Parathyroid adenoma (tissue), 2 donors: ENCODE results near the gene ZDHHC8.

Source experiments
- H2AFZ ChIP-seq: fragments of 300-600 bp; sonication (generic); one replicate; pipeline ENCODE4 v1.7.0; 2017; ENCODE audit warnings: antibody characterized with exemption, mild to moderate bottlenecking
- H3K27ac ChIP-seq: fragments of 300-600 bp; sonication (generic); one replicate; pipeline ENCODE4 v1.7.0; 2017
- H3K27me3 ChIP-seq: fragments of 300-600 bp; sonication (generic); one replicate; pipeline ENCODE4 v1.7.0; 2017; ENCODE audit warnings: low read length; ENCODE audit not compliant: control insufficient read depth, insufficient read depth
- H3K36me3 ChIP-seq: fragments of 300-600 bp; sonication (generic); one replicate; pipeline ENCODE4 v1.7.0; 2017; ENCODE audit warnings: low read length; ENCODE audit not compliant: control insufficient read depth, insufficient read depth
- H3K4me1 ChIP-seq: fragments of 300-600 bp; sonication (generic); one replicate; pipeline ENCODE4 v1.7.0; 2017; ENCODE audit warnings: control low read depth
- H3K4me2 ChIP-seq: fragments of 300-600 bp; sonication (generic); one replicate; pipeline ENCODE4 v1.7.0; 2017; ENCODE audit warnings: low read length
- H3K4me3 ChIP-seq: fragments of 300-600 bp; sonication (generic); one replicate; pipeline ENCODE4 v1.7.0; 2017; ENCODE audit warnings: low read depth, low read length
- H3K79me2 ChIP-seq: fragments of 300-600 bp; sonication (generic); one replicate; pipeline ENCODE4 v1.7.0; 2017; ENCODE audit warnings: control low read depth
- H3K9ac ChIP-seq: fragments of 300-600 bp; sonication (generic); one replicate; pipeline ENCODE4 v1.7.0; 2017; ENCODE audit warnings: mild to moderate bottlenecking
- H3K9me3 ChIP-seq: fragments of 300-600 bp; sonication (generic); one replicate; pipeline ENCODE4 v1.7.0; 2017; ENCODE audit warnings: low read length; ENCODE audit not compliant: control insufficient read depth
- TF ChIP-seq, protein P1 (sequence below): fragments of 300-600 bp; sonication (generic); IDR thresholded peaks from one replicate; pipeline ENCODE4 v1.7.0; 2017; ENCODE audit warnings: antibody characterized with exemption, mild to moderate bottlenecking
- donor health status: primary hyperparathyroidism.

Gene ZDHHC8

DNA sequence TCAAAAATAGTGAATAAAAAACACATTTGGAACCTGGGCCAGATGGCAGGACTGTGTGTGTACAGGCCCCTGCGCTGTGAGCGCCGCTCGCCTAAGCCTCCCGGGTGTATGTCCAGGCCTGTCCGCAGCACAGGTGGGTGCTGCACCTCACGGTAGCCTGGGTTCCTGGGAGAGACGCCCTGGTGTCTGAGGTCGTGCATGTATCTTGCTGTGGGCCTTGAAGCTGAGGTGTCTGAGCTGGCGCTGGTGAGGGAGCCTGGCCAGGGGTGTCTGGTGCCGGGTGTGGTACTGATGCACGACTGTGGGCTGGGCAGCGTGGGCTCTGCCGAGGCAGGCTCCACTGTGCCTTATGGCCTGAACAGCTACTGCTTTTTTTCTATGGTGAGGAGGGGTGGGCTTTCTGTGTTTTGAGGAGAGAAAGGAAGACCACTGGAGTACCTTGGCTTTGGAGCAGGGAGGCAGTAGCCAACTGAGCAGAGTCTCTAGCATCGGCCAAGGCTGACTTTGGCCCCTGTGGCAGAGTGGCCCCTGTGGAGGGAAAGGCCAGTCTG is 4.2 kb upstream of the ZDHHC8 start:
- Histone ChIP-seq H3K9ac (no peak overlapping the region), H3K27ac (no peak overlapping the region), H2AFZ (no peak overlapping the region), H3K79me2 (no peaks in the 10 kb centered on the region), H3K36me3 (no peaks in the 10 kb centered on the region), H3K9me3 (no peaks in the 10 kb centered on the region), H3K4me3 (no peak overlapping the region), H3K4me2 (no peak overlapping the region), H3K4me1 (no peaks in the 10 kb centered on the region), H3K27me3 (no peaks in the 10 kb centered on the region)
- TF ChIP-seq, protein P1, sequence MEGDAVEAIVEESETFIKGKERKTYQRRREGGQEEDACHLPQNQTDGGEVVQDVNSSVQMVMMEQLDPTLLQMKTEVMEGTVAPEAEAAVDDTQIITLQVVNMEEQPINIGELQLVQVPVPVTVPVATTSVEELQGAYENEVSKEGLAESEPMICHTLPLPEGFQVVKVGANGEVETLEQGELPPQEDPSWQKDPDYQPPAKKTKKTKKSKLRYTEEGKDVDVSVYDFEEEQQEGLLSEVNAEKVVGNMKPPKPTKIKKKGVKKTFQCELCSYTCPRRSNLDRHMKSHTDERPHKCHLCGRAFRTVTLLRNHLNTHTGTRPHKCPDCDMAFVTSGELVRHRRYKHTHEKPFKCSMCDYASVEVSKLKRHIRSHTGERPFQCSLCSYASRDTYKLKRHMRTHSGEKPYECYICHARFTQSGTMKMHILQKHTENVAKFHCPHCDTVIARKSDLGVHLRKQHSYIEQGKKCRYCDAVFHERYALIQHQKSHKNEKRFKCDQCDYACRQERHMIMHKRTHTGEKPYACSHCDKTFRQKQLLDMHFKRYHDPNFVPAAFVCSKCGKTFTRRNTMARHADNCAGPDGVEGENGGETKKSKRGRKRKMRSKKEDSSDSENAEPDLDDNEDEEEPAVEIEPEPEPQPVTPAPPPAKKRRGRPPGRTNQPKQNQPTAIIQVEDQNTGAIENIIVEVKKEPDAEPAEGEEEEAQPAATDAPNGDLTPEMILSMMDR: no peak

DNA sequence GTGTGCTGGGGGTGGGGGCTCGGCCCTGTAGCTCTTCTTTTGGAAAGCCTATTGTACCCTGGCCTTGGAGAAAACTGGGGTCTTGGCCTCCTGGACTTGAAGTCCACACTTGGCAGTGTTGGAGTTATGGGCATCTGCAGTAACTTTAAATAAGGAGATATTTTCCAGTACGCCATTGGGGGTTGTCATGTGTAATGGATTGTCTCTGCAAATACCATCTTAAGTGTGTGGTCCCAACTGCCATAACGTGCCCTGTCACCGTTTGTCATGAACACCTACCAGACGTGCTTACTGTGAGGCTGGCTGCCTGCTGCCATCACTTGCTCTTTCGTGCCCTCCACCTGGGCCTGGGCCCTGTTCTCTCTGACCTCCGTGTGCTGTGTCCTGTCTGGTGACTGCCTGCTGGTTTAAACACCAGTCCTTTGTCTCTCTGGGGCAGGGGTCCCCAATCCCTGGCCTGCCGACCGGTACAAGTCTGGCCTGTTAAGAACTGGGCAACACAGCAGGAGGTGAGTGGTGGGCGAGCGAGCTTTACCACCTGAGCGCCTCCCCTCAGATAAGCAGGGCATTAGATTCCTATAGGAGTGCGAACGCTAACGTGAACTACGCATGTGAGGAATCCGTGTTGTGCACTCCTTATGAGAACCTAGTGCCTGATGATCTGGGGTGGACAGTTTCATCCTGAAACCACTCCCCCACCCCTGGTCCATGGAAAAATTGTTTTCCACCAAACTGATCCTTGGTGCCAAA is 3.6 kb upstream of the ZDHHC8 start:
- H3K36me3 ChIP-seq: no peaks in the 10 kb centered on the region
- no peak overlapping the region for H3K9ac ChIP-seq
- peaks cover 4% of the 10 kb centered on the region for H3K4me1 ChIP-seq
- H3K79me2 ChIP-seq: no peaks in the 10 kb centered on the region
- H3K4me3 ChIP-seq: no peak overlapping the region
- no peak overlapping the region for H3K27ac ChIP-seq
- no peaks in the 10 kb centered on the region for H3K9me3 ChIP-seq
- H3K27me3 ChIP-seq: no peaks in the 10 kb centered on the region
- no peak overlapping the region for H2AFZ ChIP-seq
- TF ChIP-seq, protein P1: no peak
- H3K4me2 ChIP-seq: no peak overlapping the region

DNA sequence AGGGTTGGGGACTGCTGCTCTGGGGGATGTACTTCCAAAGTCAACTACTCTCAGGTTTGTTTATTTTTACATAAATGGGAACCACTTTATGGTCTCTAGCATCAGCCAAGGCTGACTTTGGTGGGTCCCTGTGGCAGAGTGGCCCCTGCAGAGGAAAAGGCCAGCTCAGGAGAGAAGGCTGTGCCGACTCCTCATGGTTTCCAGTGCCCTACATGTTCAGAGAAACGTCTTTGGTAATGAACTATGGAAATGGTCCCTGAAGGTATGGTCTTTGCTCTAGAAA is 3.0 kb upstream of the ZDHHC8 start:
- Histone ChIP-seq H3K9me3 (no peaks in the 10 kb centered on the region), H3K9ac (no peak overlapping the region), H3K4me3 (no peak overlapping the region), H3K36me3 (no peaks in the 10 kb centered on the region), H3K4me1 (peaks cover 4% of the 10 kb centered on the region), H3K79me2 (no peaks in the 10 kb centered on the region), H3K4me2 (no peak overlapping the region), H3K27me3 (no peaks in the 10 kb centered on the region), H3K27ac (no peak overlapping the region), H2AFZ (no peak overlapping the region)
- TF ChIP-seq, protein P1: no peak

DNA sequence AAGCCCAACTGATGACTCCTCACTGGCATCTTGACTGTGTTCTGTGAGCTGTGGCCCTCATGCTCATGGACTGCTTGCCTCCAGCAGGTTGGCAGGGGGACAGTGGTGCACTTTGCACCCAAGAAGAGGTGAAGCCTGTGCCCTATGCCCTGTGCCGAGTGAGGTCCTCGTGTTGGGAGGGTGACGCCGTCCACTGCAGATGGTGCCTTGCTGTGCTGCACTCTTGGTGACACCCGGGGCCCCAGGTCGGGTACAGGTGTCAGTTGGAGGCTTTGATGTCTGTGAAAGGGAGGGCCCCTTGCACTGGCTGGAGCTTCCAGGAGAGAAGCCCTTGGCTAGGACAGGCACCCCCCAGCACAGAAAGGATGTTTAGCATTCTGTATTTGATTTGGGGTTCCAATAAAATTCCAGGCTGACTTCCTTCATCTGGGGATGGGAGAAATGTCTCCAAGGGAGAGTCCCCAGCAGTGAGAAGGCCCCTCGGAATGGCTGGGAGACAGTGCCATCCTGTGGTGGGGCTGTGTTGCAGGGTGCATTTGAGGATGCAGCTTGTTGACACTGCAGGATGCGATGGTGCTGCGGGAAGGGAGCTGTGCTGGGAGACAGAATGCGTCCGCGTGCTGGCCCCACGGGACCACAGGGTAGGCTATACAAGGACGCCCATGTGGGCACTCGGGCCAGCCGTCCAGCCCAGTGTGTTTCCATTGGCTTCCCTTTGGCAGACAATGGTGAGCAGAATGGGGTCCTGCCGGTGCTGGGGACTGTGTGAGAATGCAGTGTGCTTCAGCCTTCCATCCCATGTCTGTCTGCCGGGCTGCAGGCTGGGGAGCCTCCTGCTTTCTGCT is 2.5 kb upstream of the ZDHHC8 start:
- Histone ChIP-seq H3K9me3 (no peaks in the 10 kb centered on the region), H3K4me3 (no peak overlapping the region), H3K9ac (no peak overlapping the region), H3K36me3 (no peaks in the 10 kb centered on the region), H3K4me1 (peaks cover 4% of the 10 kb centered on the region), H3K79me2 (no peaks in the 10 kb centered on the region), H3K27ac (no peak overlapping the region), H2AFZ (no peak overlapping the region), H3K27me3 (no peaks in the 10 kb centered on the region), H3K4me2 (no peak overlapping the region)
- TF ChIP-seq, protein P1: peak; percentile 13
